ENCODE data around the gene AHDC1.

DNA sequence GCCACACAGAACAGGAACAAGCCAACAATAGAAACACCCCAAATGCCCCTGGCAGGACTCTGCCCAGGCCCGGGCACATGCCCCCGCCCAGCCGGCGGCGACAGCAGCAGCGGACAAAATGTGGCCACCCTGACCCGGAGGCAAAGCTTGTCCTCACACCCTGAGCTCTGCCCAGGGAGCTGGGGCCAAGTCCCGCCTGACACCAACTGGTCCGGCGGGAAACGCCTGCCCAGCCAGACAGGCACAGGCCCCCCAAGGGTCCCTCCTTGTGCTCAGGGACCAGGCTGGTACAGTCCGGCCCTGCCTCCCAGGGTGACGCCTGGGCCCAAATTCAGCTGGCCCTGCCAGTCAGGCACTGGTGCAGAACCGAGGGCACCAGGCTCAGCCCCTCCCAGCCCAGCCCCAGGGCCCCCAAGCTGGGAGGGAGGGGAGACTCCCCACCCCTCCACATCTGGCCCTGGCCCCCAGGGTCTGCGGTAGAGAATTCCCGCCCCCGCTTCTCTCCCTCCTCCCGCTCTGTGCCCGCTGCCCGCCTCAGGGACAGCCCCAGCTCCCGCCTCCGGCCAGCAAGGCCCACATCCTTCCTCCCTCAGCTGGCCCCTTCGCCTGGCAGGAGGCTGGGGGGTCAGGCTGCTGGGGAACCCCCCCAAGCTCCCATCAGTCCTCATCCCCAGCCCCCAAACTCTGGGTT, 2.0 kb downstream of the AHDC1 start:
- TF ChIP-seq, protein P1, sequence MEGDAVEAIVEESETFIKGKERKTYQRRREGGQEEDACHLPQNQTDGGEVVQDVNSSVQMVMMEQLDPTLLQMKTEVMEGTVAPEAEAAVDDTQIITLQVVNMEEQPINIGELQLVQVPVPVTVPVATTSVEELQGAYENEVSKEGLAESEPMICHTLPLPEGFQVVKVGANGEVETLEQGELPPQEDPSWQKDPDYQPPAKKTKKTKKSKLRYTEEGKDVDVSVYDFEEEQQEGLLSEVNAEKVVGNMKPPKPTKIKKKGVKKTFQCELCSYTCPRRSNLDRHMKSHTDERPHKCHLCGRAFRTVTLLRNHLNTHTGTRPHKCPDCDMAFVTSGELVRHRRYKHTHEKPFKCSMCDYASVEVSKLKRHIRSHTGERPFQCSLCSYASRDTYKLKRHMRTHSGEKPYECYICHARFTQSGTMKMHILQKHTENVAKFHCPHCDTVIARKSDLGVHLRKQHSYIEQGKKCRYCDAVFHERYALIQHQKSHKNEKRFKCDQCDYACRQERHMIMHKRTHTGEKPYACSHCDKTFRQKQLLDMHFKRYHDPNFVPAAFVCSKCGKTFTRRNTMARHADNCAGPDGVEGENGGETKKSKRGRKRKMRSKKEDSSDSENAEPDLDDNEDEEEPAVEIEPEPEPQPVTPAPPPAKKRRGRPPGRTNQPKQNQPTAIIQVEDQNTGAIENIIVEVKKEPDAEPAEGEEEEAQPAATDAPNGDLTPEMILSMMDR (conservative IDR thresholded peaks at IDR 0.05 in 1 of 2, IDR thresholded peaks at IDR 0.05 in 1 of 2; ENCODE audit: low read depth in 1 of 2, low read length in 2 of 2): no peak
- TF ChIP-seq EZH2 (IDR thresholded peaks at IDR 0.05; ENCODE audit: low read length, missing control alignments): no peak

All from fibroblast of lung (primary cell).